Subcutaneous abdominal adipose tissue (tissue), 5 donors: ENCODE data around the gene PUM1.

Experiments used
- H3K27ac ChIP-seq: one replicate; pipeline ENCODE4 v1.7.0; 2013; ENCODE audit warnings: low read depth, mild to moderate bottlenecking, inconsistent platforms, low read length, moderate library complexity
- H3K27me3 ChIP-seq, 5 donors: one replicate each; pipeline ENCODE4 v1.7.0; 2013; ENCODE audit warnings: low read length in 5 of 5, inconsistent platforms in 1 of 5; ENCODE audit not compliant: control insufficient read depth in 5 of 5, insufficient read depth in 4 of 5
- H3K36me3 ChIP-seq, 5 donors: one replicate each; pipeline ENCODE4 v1.7.0; 2013; ENCODE audit warnings: low read length in 5 of 5; ENCODE audit not compliant: control insufficient read depth in 5 of 5, insufficient read depth in 5 of 5
- H3K4me1 ChIP-seq, 5 donors: one replicate each; pipeline ENCODE4 v1.7.0; 2013; ENCODE audit warnings: low read length in 5 of 5, mild to moderate bottlenecking in 3 of 5, moderate library complexity in 1 of 5; ENCODE audit not compliant: control insufficient read depth in 5 of 5, insufficient read depth in 5 of 5
- H3K4me3 ChIP-seq, 5 donors: one replicate each; pipeline ENCODE4 v1.7.0; 2013; ENCODE audit warnings: low read length in 5 of 5, low read depth in 1 of 5
- H3K9ac ChIP-seq, 5 donors: one replicate each; pipeline ENCODE4 v1.7.0; 2013; ENCODE audit warnings: low read length in 5 of 5, mild to moderate bottlenecking in 4 of 5, moderate library complexity in 3 of 5
- H3K9me3 ChIP-seq, 5 donors: one replicate each; pipeline ENCODE4 v1.7.0; 2013; ENCODE audit warnings: low read length in 5 of 5; ENCODE audit not compliant: control insufficient read depth in 5 of 5
- donor health status: healthy.
- donor health status: healthy.
- donor health status: healthy.
- donor health status: healthy.
- donor health status: healthy.

PUM1 gene

DNA sequence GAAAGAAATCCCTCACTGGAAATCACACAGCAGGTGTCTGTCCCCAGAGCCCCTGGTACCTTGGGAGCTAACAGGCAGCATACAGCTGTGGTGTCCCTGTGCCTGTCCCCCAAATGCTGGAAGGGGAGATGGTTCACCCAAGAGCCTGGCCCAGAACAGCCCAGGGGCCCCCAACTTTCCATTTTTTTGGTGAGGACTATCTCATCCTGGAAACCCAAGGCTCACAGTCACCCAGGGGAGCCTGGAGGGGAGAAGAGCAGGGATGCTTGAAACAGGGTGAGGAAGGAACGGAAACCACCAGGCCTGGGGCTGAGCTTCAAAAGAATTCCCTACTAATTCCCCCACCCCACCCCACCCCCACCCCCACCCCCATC, 160.6 kb downstream of the PUM1 start:
- H3K9ac ChIP-seq: no peak overlapping the region
- no peak overlapping the region for H3K27ac ChIP-seq
- H3K36me3 ChIP-seq: peaks cover 0 to 6% (median 3%) of the 10 kb centered on the region in 5 donors
- no peaks in the 10 kb centered on the region for H3K9me3 ChIP-seq
- H3K4me3 ChIP-seq: no peak overlapping the region
- H3K27me3 ChIP-seq: no peaks in the 10 kb centered on the region
- peaks cover 7 to 72% (median 63%) of the 10 kb centered on the region in 5 donors for H3K4me1 ChIP-seq

DNA sequence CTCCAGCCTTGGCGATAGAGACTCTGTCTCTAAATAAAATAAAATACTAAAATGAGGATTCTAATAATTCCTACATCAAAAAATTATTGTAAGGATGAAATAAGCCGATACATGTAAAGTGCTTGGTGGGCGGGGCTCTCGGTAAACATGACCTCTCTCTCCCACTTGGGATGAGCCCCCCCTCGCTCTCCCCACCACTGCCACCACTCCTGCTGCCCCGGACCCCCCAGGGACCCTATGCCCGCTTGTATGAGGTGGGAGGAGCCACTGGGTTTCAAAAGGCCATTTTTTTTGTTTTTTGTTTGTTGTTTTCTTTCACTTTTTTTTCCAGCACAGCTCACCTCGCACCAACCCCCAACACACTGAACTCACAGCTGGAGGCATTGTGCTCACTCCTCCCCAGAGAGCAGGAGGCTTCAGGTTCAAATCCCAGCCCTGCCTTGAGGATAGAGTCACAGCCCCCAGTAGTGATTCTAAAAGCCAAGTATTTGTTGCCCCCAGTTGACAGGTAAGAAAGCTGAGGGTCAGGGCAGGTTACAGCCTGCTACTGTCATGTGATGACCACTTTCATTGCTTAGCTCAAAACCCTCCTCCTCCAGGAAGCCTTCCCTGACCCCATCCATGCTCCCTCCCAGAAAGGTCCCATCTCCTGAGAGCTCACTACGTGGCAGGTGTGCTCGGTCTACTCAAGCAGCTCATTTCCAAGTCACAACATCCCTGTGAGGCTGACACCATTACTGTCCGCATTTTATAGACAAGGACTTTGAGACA, 161.1 kb downstream of the PUM1 start:
- H3K4me1 ChIP-seq: peaks cover 6 to 72% (median 61%) of the 10 kb centered on the region in 5 donors
- H3K9me3 ChIP-seq: no peaks in the 10 kb centered on the region
- no peak overlapping the region for H3K9ac ChIP-seq
- H3K4me3 ChIP-seq: no peak overlapping the region
- H3K27me3 ChIP-seq: no peaks in the 10 kb centered on the region
- H3K27ac ChIP-seq: no peak overlapping the region
- H3K36me3 ChIP-seq: peaks cover 0 to 7% (median 3%) of the 10 kb centered on the region in 5 donors

DNA sequence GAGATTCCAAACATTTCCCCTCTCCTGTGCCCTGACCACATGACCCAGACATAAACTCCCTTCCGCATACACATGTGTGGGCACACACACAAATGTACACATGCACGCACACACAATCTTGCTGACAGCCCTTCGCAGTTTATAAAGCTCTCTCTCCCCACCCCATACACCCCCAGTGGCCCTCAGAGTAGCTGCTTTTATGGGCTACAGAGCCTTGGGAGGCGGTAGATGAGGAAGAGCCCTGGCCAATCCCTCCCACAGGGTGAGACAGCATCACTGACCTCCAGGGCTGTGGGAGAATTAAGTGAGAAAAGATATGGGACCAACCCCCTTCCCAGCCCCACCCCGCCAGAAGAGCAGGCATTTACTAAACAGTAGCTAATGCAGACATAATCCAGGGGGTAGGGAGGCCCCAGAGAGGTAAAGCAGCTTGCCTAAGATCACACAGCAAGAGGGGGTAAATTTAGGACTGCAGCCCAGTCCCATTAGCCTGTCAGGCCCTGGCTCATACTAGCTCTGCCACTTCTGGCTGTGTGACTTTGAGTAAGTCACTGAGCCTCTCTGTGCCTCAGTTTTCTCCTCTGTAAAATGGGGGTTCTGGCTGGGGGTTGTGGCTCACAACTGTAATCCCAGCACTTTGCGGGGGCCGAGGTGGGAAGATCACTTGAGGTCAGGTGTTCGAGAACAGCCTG, 162.0 kb downstream of the PUM1 start:
- Histone ChIP-seq H3K4me3 (no peak overlapping the region), H3K4me1 (peaks cover 5 to 66% (median 55%) of the 10 kb centered on the region in 5 donors), H3K27ac (peak overlapping the region; percentile 70), H3K27me3 (no peaks in the 10 kb centered on the region), H3K9ac (peak overlapping the region in 2 of 5 donors; percentile 34 to 47), H3K9me3 (no peaks in the 10 kb centered on the region), H3K36me3 (peaks cover 0 to 7% (median 3%) of the 10 kb centered on the region in 5 donors)

DNA sequence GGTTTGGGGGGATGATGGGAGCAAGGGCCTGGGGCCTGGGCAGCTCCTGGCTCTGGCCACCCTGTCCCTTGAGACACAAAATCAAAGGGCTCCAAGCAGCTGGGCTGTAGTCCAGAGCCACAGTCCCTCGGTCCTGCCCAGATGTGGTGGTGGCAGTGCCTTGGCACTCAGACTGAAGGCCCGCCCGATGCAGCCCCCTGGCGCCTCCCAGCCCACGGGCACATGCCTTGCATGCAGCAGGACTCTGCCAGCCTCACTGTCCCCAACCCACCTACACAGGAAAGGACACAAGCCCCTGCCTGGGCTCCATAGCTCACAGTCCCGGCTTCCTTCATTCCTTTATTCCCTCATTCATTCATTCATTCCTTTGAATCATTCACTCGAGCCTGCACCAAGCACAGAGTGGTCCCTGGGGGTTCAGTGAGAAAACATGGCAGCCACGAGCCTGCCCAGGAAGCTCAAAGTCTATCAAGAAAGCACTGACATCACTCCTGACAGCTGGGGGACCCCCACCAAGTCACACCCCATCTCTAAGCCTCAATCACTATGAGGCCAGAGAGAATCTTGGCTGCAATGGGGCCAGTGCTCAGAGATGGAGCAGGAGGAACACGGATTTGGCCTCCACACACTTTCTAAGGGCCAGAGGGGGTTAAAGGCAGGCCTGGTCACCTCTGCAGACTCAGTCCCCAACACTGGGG, 162.8 kb downstream of the PUM1 start:
- H3K27ac ChIP-seq: peak overlapping the region; percentile 70
- no peaks in the 10 kb centered on the region for H3K9me3 ChIP-seq
- peaks cover 5 to 63% (median 52%) of the 10 kb centered on the region in 5 donors for H3K4me1 ChIP-seq
- no peak overlapping the region for H3K4me3 ChIP-seq
- H3K27me3 ChIP-seq: no peaks in the 10 kb centered on the region
- H3K9ac ChIP-seq: peak overlapping the region in 2 of 5 donors; percentile 34 to 47
- peaks cover 0 to 7% (median 3%) of the 10 kb centered on the region in 5 donors for H3K36me3 ChIP-seq

DNA sequence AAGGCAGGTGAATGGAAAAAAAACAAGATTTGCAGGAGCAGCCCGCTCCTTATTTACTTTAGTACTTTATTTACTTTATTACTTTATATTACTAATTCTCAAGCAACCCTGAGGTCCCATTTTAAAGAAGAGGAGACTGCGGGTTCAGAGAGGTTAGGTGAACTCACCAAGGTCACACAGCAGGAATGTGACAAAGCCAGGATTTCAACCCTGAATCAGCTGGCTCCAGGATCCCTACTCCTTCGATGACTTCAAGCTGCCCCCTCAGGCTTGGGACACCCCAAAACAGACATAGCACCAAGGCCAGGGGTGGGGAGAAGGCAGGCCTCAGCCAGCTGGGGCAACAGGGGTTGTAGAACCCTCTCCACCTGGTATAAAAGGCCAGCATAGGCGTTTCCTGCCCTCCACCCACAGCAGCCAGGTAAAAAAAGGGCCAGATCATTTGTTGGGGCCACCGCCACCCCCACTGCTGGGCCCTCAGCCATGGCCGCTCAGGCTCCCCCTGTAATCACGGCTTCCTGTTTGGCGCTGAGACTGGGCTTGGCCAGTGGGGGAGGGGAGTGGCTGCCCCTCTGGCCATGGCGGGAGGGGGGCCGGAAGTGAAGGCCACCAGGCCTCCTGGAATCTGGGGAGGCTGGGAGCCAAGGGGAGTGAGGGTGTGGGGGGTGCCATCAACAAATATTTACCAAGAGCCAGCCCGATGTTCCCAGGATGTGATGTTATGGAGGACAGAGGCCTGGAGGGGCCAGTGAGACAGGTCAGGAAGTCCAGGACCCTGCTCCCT, 163.5 kb downstream of the PUM1 start:
- Histone ChIP-seq H3K4me1 (peaks cover 1 to 55% (median 44%) of the 10 kb centered on the region in 5 donors), H3K9me3 (no peaks in the 10 kb centered on the region), H3K27me3 (no peaks in the 10 kb centered on the region), H3K9ac (peak overlapping the region in 2 of 5 donors; percentile 45 to 47), H3K4me3 (peak overlapping the region in 1 of 5 donors; percentile 24), H3K27ac (peak overlapping the region; percentile 70), H3K36me3 (peaks cover 0 to 7% (median 3%) of the 10 kb centered on the region in 5 donors)

DNA sequence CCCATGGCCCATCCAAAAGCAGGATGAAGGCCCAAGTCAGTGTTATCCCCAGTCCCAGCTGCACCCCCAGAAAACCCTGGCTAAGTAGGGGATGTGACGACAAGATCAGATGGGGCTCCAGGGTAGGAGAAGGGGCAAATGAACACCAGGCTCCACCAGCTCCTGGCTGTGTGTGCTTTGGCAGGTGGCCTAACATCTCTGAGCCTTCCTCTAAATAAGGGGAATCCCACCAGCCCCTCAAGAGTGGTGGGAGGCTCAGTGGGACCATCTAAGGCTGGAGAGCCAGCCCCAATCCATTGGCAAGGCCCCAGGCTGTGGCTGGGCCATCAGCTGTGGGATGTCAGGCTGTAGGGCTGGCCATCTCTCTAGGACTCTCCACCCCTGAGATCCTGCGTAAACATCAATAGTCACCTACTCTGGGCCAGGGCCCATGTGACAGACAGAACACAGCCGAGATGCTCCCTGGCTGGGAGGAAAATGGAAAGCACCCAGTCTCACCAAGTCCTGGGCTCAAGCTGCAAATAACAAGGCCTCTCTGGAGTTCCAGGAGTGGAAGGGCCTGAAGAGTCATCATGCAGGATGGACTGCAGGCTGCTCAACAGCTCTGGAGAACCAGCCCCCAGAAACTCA, 164.5 kb downstream of the PUM1 start:
- peaks cover 1 to 46% (median 35%) of the 10 kb centered on the region in 5 donors for H3K4me1 ChIP-seq
- H3K27ac ChIP-seq: peak overlapping the region; percentile 70
- no peak overlapping the region for H3K4me3 ChIP-seq
- peaks cover 0 to 7% (median 3%) of the 10 kb centered on the region in 5 donors for H3K36me3 ChIP-seq
- peak overlapping the region in 1 of 5 donors; percentile 26 for H3K9ac ChIP-seq
- H3K9me3 ChIP-seq: no peaks in the 10 kb centered on the region
- H3K27me3 ChIP-seq: no peaks in the 10 kb centered on the region

DNA sequence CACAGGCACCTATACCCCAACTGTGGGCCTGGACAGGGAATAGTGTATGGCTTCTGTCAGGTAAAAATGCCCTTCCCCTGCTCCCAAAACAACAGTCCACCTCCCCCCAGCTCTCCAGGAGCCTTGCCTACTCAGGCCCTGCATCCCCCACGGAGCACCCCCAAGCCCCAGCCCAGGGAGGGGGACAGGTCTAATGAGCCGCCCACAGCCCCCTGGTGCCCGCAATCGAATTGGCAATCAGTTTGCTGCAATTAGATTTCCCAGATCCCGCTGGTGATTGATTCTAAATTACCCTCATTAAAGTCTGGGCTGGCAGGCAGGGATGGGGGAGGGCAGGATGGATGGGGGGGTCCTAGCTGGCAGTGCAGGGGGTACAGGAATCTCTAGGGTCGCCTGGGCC, 165.0 kb downstream of the PUM1 start:
- Histone ChIP-seq H3K9ac (peak overlapping the region in 1 of 5 donors; percentile 26), H3K4me3 (no peak overlapping the region), H3K36me3 (peaks cover 0 to 8% (median 3%) of the 10 kb centered on the region in 5 donors), H3K4me1 (peaks cover 1 to 44% (median 31%) of the 10 kb centered on the region in 5 donors), H3K27me3 (no peaks in the 10 kb centered on the region), H3K9me3 (no peaks in the 10 kb centered on the region), H3K27ac (no peak overlapping the region)

DNA sequence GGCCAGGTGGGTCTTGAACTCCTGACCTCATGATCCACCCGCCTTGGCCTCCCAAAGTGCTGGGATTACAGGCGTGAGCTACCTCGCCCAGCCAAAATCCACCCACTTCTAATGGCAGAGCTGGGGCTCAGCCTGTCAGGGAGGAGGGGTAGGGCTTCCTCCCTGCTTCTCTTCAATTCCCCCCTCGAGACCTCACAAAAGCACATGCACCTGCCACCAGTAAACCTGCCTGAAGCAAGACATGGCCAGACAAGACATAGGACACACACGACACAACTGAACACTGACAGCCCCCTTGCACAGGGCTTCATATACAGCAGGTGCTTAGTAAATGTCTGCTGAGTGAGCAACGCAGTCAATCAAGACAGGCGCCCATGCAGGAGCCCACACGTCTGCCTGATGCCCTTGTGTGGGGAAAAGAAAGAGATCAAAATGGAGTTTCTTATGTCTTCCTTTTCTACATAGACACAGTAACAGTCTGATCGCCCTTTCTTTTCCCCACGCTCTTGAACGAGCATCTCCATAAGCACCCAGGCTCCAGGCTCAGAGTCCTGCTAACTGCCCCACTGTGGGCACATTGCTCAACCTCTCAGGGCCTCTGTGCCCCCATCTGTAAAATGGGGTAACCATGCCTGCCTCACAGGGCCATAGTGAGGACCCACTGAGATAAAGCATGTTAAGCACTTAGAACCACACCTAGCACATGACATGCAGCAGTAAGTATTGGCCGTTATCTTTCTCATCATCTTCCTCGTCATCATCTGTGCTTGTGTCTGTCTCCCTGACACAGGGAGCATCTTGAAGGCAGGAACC, 165.7 kb downstream of the PUM1 start:
- H3K27me3 ChIP-seq: no peaks in the 10 kb centered on the region
- H3K27ac ChIP-seq: no peak overlapping the region

More for the DNA sequence above, 165.7 kb downstream of the PUM1 start:
- Histone ChIP-seq H3K4me1 (peaks cover 1 to 40% (median 32%) of the 10 kb centered on the region in 5 donors), H3K9me3 (no peaks in the 10 kb centered on the region), H3K36me3 (peaks cover 0 to 15% (median 3%) of the 10 kb centered on the region in 5 donors), H3K9ac (no peak overlapping the region), H3K4me3 (no peak overlapping the region)
